Measurements from ENCODE around the gene TJP2. TPM values are rescaled to one million over a fixed set of nuclear protein-coding genes. Genes with fewer than 3 reads are reported as not detected.

TJP2 gene
- total RNA-seq, 4 donors from 2014 or later: 200 to 266 (median 232) TPM

- Histone ChIP-seq H3K9me3 (no peaks in the 10 kb centered on the region), H3K36me3 (no peaks in the 10 kb centered on the region), H3K4me1 (peaks cover 32 to 50% of the 10 kb centered on the region in 2 donors), H3K27me3 (no peaks in the 10 kb centered on the region), H3K4me3 (replicated peaks in 1 of 3) (no peak overlapping the region), H3K27ac (peak overlapping the region; percentile 75 to 84 (median 75))
- intact Hi-C loops (cut with DNase I): no loop called here
- peak; percentile 40 to 53 for DNase-seq
- WGBS, 2 donors: 33 to 34% methylated on average over 7 of the region's 7 CpGs
- TF ChIP-seq CTCF (IDR thresholded peaks at IDR 0.05) (no peak), POLR2A (IDR thresholded peaks at IDR 0.05) (no peak)
These were observed 30.8 kb downstream of the TJP2 start for GRCh38 chr9:69204849-69205248.

DNA sequence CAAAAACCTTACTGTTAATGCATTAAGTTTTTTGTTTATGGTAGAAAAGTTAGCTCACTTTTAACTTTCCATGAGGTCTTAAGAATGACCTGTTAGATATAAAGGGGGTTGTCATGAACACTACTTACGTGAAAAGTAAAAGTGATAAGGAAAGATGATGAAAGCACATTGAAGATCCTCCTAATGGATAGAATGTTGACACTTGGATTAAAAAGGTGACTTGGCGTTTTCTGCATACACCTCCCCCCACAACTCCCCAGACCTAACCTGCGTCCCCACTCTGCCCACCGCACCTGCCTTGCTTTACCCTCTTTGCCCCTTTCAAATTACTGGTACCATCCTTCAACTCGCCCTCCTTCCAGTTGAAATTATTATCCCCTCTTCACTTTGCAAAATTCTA, 32.0 kb downstream of the TJP2 start:
- Histone ChIP-seq H3K27me3 (no peaks in the 10 kb centered on the region), H3K36me3 (no peaks in the 10 kb centered on the region), H3K4me3 (replicated peaks in 1 of 3) (no peak overlapping the region), H3K4me1 (peaks cover 29 to 40% of the 10 kb centered on the region in 2 donors), H3K27ac (peak overlapping the region in 1 of 3 donors; percentile 75), H3K9me3 (no peaks in the 10 kb centered on the region)
- intact Hi-C loops (cut with DNase I): no loop called here
- WGBS, 2 donors: 96 to 97% methylated on average over 5 of the region's 5 CpGs
- DNase-seq: no peak
- TF ChIP-seq CTCF (IDR thresholded peaks at IDR 0.05) (no peak), POLR2A (IDR thresholded peaks at IDR 0.05) (no peak)

DNA sequence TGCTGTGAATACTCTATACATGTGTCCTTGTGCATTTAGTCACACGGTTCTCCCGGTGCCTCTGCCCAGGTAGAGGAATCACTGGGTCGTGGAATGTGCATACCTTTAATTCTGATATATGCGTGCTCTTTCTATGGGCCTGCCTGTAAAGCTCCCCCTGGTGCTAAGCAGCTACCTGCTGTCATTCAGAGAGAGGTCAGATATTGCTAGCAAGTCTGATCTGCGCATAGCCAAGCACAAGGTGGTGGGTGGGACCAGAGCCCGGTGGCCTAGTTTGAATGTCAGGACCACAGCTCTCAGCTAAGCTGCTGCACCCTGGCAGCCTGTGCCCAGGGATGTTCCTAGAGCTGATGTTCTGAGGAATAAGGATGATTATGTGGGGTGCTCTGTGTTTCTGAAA, 33.4 kb downstream of the TJP2 start:
- Histone ChIP-seq H3K27me3 (no peaks in the 10 kb centered on the region), H3K36me3 (no peaks in the 10 kb centered on the region), H3K9me3 (no peaks in the 10 kb centered on the region), H3K4me3 (replicated peaks in 1 of 3) (no peak overlapping the region), H3K4me1 (peaks cover 42 to 47% of the 10 kb centered on the region in 2 donors), H3K27ac (peak overlapping the region in 2 of 3 donors; percentile 35 to 73)
- DNase-seq: peak; percentile 49 to 51
- no peak for TF ChIP-seq POLR2A (IDR thresholded peaks at IDR 0.05)
- no peak for TF ChIP-seq CTCF (IDR thresholded peaks at IDR 0.05)
- 46 to 64% methylated on average over 6 of the region's 6 CpGs for WGBS, 2 donors
- intact Hi-C loops (cut with DNase I): no loop called here

- H3K4me3 ChIP-seq (replicated peaks in 1 of 3): no peak overlapping the region
- TF ChIP-seq POLR2A (IDR thresholded peaks at IDR 0.05) (no peak), CTCF (IDR thresholded peaks at IDR 0.05) (no peak)
- 92 to 96% methylated on average over 3 of the region's 3 CpGs for WGBS, 2 donors
- H3K36me3 ChIP-seq: peaks cover 0 to 5% of the 10 kb centered on the region in 2 donors
- peak overlapping the region in 2 of 3 donors; percentile 19 to 66 for H3K27ac ChIP-seq
- H3K4me1 ChIP-seq: peaks cover 38 to 40% of the 10 kb centered on the region in 2 donors
- no peaks in the 10 kb centered on the region for H3K9me3 ChIP-seq
- intact Hi-C loops (cut with DNase I): no loop called here
- no peak for DNase-seq
- H3K27me3 ChIP-seq: no peaks in the 10 kb centered on the region
These were observed 37.5 kb downstream of the TJP2 start for GRCh38 chr9:69211424-69212036.

DNA sequence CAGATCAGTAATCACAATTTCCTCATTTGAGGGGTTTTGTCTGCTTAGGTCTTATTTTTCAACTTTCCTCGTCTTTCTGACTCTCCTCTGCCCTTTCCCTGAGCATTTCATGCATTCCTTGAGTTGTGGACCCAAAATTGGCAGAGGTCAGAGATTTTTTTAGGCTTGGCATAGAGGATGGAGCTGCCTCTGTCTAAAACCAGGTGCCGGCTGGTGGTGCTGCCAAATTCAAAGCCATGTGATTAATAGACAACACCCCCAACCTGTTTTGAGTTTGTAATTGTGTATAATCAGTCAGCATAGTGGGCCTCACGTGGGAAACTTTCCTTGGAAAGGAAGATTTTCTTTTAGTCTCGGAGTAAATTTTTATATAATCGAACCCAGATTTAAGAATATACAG, 39.6 kb downstream of the TJP2 start:
- TF ChIP-seq CTCF (IDR thresholded peaks at IDR 0.05) (no peak), POLR2A (IDR thresholded peaks at IDR 0.05) (no peak)
- no peaks in the 10 kb centered on the region for H3K9me3 ChIP-seq
- DNase-seq: peak; percentile 40 to 61
- peak overlapping the region; percentile 35 to 66 (median 61) for H3K27ac ChIP-seq
- intact Hi-C loops (cut with DNase I): no loop called here
- no peaks in the 10 kb centered on the region for H3K27me3 ChIP-seq
- H3K4me3 ChIP-seq (replicated peaks in 1 of 3): no peak overlapping the region
- H3K36me3 ChIP-seq: peaks cover 0 to 10% of the 10 kb centered on the region in 2 donors
- 64 to 67% methylated on average over 5 of the region's 5 CpGs for WGBS, 2 donors
- peaks cover 25 to 37% of the 10 kb centered on the region in 2 donors for H3K4me1 ChIP-seq
